ENCODE data around the gene RPL27.

DNA sequence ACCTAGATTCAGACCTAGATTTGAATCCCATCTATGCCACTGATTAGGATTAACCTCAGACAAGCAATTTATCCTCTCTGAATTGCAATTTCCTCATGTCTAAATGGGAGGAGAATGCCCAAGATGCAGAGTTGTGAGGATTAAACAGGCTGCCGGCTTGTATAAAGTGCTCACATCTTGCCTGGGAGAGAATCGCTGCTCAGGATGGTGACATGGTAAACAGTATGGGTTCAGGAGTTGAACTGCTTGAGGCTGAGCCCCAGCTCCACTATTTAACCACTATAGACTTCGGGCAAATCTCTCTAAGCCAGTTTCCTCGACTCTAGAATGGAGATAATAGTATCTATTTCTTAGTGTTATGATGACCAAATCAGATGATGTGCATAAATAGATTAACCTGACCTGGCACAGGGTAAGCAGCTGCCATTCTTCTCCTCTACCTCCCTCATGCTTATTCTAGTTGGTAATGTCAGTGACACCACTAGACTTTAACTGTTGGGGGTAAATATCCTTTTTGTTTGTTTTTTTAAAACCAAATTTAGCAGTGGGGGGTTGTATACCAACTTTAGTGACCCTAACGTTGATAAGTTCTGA is 732 bp upstream of the RPL27 start:
- TF ChIP-seq, protein P1, sequence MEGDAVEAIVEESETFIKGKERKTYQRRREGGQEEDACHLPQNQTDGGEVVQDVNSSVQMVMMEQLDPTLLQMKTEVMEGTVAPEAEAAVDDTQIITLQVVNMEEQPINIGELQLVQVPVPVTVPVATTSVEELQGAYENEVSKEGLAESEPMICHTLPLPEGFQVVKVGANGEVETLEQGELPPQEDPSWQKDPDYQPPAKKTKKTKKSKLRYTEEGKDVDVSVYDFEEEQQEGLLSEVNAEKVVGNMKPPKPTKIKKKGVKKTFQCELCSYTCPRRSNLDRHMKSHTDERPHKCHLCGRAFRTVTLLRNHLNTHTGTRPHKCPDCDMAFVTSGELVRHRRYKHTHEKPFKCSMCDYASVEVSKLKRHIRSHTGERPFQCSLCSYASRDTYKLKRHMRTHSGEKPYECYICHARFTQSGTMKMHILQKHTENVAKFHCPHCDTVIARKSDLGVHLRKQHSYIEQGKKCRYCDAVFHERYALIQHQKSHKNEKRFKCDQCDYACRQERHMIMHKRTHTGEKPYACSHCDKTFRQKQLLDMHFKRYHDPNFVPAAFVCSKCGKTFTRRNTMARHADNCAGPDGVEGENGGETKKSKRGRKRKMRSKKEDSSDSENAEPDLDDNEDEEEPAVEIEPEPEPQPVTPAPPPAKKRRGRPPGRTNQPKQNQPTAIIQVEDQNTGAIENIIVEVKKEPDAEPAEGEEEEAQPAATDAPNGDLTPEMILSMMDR (IDR thresholded peaks at IDR 0.05; ENCODE audit: insufficient read depth, low read length): no peak
- TF ChIP-seq POLR2AphosphoS5 (IDR thresholded peaks at IDR 0.05; ENCODE audit: low read depth): no peak
- TF ChIP-seq SPI1 (IDR thresholded peaks at IDR 0.05; ENCODE audit: borderline replicate concordance, low read depth): no peak
